Measurements from ENCODE around the gene GPX4. TPM values are rescaled to one million over a fixed set of nuclear protein-coding genes. Genes with fewer than 3 reads are reported as not detected.

Gene GPX4
- total and polyA plus RNA-seq, 2 of the 13 experiments (the other 11 are each of a cell fraction or from before 2014, with no cell fraction given), result 535 to 613 TPM

DNA sequence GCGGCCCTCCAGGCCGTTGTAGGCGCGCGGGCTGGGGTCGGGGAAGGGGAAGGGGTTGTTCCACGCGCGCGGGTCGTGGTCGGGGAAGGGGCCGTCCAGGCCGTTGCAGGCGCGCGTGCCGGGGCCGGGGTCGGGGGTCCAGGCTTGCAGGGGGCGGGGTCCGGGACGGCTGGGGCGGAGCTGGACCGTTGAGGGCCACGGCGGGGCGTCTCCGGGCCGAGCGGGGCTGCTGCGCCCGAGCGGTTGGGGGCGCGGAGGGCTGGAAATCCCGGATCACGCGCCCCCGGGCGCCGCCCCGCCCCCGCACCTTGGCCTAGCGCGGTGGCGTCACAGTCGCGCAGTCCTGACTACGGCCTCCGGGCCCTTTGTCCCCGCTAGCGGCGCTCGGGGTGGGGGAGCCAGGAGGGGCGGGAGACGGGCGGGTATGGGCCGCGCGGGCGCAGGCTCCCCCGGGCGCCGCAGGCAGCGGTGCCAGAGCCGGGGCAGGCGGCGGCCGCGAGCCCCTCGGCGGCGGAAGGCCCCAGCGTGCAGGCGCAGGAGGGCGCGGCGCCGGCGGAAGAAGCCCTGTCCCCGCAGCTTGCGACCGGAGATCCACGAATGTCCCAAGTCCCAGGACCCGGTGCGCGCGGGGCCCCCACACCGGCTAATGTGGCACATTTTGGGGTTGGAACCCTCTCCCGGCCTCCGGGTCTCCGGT lies 665 bp downstream of the GPX4 start (continued):
- TF ChIP-seq KLF6 (CRISPR knock-in tag; IDR thresholded peaks at IDR 0.05) (peak; percentile 10; the same call in 1 of the 2 replicates), SAFB2 (CRISPR knock-in tag; IDR thresholded peaks at IDR 0.05; ENCODE audit: borderline replicate concordance, low read depth) (no peak; the same call in 1 of the 2 replicates), MYNN (CRISPR knock-in tag; IDR thresholded peaks at IDR 0.05; ENCODE audit: low read depth) (no peak), STAG1 (CRISPR knock-in tag; IDR thresholded peaks at IDR 0.05) (no peak), HNRNPLL (IDR thresholded peaks at IDR 0.05; ENCODE audit: low read depth, low read length, poor library complexity, severe bottlenecking) (peak; percentile 32), HNF4G (IDR thresholded peaks at IDR 0.05; ENCODE audit: borderline replicate concordance, low read depth, low read length) (peak; percentile 16; the same call in 1 of the 2 replicates), HNF4G (CRISPR knock-in tag; IDR thresholded peaks at IDR 0.05; ENCODE audit: borderline replicate concordance, low read depth) (no peak), HOXA3 (CRISPR knock-in tag; IDR thresholded peaks at IDR 0.05) (peak; percentile 50), ZMYM3 (CRISPR knock-in tag; IDR thresholded peaks at IDR 0.05) (no peak), ZNF205 (CRISPR knock-in tag; IDR thresholded peaks at IDR 0.05) (0 out of 2 replicates have a peak, but pooled peaks have one; percentile 22), ERF (CRISPR knock-in tag; IDR thresholded peaks at IDR 0.05) (no peak), ZNF839 (CRISPR knock-in tag; IDR thresholded peaks at IDR 0.05; ENCODE audit: borderline replicate concordance) (no peak), ZNF207 (IDR thresholded peaks at IDR 0.05; ENCODE audit: borderline replicate concordance) (no peak), NKX3-1 (CRISPR knock-in tag; IDR thresholded peaks at IDR 0.05) (no peak)
- TF ChIP-seq, protein P1, sequence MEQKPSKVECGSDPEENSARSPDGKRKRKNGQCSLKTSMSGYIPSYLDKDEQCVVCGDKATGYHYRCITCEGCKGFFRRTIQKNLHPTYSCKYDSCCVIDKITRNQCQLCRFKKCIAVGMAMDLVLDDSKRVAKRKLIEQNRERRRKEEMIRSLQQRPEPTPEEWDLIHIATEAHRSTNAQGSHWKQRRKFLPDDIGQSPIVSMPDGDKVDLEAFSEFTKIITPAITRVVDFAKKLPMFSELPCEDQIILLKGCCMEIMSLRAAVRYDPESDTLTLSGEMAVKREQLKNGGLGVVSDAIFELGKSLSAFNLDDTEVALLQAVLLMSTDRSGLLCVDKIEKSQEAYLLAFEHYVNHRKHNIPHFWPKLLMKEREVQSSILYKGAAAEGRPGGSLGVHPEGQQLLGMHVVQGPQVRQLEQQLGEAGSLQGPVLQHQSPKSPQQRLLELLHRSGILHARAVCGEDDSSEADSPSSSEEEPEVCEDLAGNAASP (CRISPR knock-in tag; IDR thresholded peaks at IDR 0.05; ENCODE audit: borderline replicate concordance), result no peak
- TF ChIP-seq, protein P2, sequence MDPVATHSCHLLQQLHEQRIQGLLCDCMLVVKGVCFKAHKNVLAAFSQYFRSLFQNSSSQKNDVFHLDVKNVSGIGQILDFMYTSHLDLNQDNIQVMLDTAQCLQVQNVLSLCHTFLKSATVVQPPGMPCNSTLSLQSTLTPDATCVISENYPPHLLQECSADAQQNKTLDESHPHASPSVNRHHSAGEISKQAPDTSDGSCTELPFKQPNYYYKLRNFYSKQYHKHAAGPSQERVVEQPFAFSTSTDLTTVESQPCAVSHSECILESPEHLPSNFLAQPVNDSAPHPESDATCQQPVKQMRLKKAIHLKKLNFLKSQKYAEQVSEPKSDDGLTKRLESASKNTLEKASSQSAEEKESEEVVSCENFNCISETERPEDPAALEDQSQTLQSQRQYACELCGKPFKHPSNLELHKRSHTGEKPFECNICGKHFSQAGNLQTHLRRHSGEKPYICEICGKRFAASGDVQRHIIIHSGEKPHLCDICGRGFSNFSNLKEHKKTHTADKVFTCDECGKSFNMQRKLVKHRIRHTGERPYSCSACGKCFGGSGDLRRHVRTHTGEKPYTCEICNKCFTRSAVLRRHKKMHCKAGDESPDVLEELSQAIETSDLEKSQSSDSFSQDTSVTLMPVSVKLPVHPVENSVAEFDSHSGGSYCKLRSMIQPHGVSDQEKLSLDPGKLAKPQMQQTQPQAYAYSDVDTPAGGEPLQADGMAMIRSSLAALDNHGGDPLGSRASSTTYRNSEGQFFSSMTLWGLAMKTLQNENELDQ (CRISPR knock-in tag; IDR thresholded peaks at IDR 0.05; ENCODE audit: borderline replicate concordance), result no peak
- TF ChIP-seq, protein P3, sequence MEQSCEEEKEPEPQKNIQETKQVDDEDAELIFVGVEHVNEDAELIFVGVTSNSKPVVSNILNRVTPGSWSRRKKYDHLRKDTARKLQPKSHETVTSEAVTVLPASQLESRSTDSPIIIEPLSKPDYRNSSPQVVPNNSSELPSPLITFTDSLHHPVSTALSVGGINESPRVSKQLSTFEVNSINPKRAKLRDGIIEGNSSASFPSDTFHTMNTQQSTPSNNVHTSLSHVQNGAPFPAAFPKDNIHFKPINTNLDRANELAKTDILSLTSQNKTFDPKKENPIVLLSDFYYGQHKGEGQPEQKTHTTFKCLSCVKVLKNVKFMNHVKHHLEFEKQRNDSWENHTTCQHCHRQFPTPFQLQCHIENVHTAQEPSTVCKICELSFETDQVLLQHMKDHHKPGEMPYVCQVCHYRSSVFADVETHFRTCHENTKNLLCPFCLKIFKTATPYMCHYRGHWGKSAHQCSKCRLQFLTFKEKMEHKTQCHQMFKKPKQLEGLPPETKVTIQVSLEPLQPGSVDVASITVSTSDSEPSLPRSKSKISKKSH (CRISPR knock-in tag; IDR thresholded peaks at IDR 0.05; ENCODE audit: borderline replicate concordance), result no peak
- TF ChIP-seq, protein P4, sequence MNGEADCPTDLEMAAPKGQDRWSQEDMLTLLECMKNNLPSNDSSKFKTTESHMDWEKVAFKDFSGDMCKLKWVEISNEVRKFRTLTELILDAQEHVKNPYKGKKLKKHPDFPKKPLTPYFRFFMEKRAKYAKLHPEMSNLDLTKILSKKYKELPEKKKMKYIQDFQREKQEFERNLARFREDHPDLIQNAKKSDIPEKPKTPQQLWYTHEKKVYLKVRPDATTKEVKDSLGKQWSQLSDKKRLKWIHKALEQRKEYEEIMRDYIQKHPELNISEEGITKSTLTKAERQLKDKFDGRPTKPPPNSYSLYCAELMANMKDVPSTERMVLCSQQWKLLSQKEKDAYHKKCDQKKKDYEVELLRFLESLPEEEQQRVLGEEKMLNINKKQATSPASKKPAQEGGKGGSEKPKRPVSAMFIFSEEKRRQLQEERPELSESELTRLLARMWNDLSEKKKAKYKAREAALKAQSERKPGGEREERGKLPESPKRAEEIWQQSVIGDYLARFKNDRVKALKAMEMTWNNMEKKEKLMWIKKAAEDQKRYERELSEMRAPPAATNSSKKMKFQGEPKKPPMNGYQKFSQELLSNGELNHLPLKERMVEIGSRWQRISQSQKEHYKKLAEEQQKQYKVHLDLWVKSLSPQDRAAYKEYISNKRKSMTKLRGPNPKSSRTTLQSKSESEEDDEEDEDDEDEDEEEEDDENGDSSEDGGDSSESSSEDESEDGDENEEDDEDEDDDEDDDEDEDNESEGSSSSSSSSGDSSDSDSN (CRISPR knock-in tag; IDR thresholded peaks at IDR 0.05), result peak; percentile 5; the same call in 1 of the 2 replicates
- TF ChIP-seq, protein P5, sequence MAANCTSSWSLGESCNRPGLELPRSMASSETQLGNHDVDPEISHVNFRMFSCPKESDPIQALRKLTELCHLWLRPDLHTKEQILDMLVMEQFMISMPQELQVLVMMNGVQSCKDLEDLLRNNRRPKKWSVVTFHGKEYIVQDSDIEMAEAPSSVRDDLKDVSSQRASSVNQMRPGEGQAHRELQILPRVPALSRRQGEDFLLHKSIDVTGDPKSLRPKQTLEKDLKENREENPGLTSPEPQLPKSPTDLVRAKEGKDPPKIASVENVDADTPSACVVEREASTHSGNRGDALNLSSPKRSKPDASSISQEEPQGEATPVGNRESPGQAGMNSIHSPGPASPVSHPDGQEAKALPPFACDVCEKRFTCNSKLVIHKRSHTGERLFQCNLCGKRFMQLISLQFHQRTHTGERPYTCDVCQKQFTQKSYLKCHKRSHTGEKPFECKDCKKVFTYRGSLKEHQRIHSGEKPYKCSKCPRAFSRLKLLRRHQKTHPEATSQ (CRISPR knock-in tag; IDR thresholded peaks at IDR 0.05; ENCODE audit: borderline replicate concordance), result no peak
